GM12865 (cell line): ENCODE results near the gene WDR55.

ENCODE experiments used
- DNase-seq: peaks from one replicate; pipeline ENCODE4 v3.0.0; 2010; ENCODE audit warnings: low read depth
- H3K4me3 ChIP-seq: 2 replicates; pipeline ENCODE4 v1.5.1; 2011; ENCODE audit warnings: mild to moderate bottlenecking, low read depth, low read length, control low read depth
- TF ChIP-seq, protein P1 (sequence below): IDR thresholded peaks from 2 replicates; pipeline ENCODE4 v1.5.1; 2011; ENCODE audit warnings: low read length, control low read depth, low read depth, inconsistent platforms; ENCODE audit not compliant: insufficient read depth; ENCODE audit errors: missing control alignments

The WDR55 gene

DNA sequence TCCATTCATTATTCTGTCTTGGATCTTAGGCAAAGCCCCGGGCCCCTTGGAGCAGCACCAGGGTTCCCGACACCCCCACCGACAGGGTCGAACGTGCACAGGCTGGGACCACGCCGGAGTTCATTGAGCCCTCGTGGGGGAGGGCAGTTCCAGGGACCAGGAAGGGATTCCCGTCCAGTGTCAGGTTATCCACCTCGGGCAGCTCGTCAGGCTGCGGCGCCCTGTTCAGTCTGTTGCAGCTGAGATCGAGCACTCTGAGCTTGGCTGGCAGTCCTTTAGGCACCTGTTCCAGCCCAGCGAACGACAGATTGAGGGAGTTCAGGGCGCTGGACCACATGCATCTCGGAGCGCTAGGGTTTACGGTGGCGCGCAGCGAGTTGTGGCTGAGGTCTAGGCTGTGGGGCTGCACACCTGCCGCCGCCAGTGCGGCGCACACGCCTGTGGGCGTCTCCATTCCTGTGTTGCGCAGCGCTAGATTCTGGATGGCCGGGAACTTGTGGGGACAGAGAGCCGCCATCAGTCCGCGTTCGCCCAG lies 32.8 kb upstream of the WDR55 start:
- TF ChIP-seq, protein P1, sequence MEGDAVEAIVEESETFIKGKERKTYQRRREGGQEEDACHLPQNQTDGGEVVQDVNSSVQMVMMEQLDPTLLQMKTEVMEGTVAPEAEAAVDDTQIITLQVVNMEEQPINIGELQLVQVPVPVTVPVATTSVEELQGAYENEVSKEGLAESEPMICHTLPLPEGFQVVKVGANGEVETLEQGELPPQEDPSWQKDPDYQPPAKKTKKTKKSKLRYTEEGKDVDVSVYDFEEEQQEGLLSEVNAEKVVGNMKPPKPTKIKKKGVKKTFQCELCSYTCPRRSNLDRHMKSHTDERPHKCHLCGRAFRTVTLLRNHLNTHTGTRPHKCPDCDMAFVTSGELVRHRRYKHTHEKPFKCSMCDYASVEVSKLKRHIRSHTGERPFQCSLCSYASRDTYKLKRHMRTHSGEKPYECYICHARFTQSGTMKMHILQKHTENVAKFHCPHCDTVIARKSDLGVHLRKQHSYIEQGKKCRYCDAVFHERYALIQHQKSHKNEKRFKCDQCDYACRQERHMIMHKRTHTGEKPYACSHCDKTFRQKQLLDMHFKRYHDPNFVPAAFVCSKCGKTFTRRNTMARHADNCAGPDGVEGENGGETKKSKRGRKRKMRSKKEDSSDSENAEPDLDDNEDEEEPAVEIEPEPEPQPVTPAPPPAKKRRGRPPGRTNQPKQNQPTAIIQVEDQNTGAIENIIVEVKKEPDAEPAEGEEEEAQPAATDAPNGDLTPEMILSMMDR: no peak
- H3K4me3 ChIP-seq: peak overlapping the region; percentile 48
- DNase-seq: no peak

DNA sequence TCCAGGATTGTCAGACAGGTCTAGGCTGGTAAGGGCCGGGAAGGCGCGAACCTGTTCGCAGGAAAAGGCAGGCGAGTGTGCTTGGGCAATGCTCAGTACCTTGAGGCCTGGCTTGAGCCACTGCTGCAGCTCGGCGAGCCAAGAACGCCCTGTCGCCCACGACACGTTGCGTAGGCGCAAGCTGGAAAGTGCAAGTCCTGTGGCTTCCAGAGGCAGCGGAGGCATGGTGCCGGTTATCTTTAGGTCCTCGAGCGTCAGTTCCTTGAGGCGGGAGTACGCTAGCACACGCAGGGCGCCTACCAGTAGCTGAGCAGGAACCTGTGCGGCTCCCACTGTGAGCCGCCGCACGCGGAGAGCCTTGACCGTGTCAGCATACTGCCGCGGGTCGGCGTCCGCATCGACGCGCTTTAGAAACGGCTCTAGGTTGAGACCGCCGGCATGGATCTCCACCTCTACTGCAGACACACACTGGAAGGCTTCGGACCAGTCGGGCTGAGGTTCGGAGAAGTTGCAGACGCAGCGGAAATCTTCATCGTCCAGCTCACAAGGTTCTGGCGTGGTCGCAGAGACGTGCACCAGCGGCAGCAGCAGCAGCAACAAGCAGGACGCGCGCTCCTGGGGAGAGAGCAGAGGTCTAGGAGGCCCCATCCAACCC lies 32.2 kb upstream of the WDR55 start:
- H3K4me3 ChIP-seq: peak overlapping the region; percentile 48
- TF ChIP-seq, protein P1: no peak
- peak; percentile 69 for DNase-seq

DNA sequence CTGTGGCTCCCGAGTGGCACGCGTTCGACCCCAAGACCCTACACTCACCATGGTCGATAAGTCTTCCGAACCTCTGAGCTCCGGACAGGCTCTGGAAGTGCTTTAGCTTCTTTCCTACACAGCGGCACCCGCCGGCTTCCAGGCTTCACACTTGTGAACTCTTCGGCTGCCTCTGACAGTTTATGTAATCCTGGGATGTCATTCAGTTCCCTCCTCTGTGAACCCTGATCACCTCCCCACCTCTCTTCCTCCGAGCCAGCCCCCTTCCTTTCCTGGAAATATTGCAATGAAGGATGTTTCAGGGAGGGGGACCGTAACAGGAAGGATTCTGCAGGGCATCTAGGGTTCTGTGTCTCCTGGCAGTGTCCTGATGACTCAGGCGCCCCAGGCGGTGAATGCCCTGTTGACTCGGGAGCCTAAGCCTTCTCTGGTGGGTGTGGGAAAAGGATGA lies 31.7 kb upstream of the WDR55 start, which contains the start of gene CD14:
TSS of gene CD14 (minus strand) at position 155 of the 451 bp plus-strand sequence. CDS start at position 51, 104 bp downstream.
- TF ChIP-seq, protein P1: no peak
- peak within 1 kb of the TSS; percentile 48 for H3K4me3 ChIP-seq
- DNase-seq: no peak

DNA sequence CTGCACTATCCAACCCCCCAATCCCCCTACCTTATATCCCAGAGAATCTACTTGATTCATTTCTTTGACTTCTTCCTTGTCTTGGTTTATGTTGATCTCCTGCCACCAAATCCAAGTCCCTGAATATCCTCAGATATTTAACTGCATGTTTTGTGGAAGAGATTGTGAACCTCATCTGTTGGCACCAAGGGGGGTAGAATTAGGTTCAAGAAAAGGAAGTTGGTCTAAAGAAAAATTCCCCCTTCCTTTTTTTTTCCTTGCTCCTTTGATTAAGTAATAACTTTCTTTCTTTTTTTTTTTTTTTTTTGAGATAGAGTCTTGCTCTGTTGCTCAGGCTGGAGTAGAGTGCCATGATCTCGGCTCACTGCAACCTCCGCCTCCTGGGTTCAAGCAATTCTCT lies 31.2 kb upstream of the WDR55 start:
- TF ChIP-seq, protein P1: no peak
- no peak for DNase-seq
- H3K4me3 ChIP-seq: no peak overlapping the region

DNA sequence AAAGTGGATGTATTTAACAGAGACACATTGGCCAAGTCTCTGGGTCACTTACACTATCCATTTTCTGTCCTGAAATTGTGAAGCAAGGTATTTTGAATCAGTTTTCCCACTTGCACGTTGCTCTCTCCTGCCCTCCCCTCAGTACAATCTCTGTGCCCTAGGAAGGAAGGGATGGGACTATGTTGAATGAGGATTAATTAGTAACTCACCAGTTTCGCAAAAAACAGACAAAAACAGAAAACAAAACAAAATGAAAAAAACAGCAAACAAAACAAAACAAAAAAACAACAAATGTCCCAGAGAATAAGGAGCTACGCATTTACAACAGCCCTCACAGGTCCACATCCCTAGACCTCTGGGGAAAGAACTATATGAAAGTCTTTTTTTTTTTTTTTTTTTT lies 30.6 kb upstream of the WDR55 start:
- no peak overlapping the region for H3K4me3 ChIP-seq
- TF ChIP-seq, protein P1: no peak

DNA sequence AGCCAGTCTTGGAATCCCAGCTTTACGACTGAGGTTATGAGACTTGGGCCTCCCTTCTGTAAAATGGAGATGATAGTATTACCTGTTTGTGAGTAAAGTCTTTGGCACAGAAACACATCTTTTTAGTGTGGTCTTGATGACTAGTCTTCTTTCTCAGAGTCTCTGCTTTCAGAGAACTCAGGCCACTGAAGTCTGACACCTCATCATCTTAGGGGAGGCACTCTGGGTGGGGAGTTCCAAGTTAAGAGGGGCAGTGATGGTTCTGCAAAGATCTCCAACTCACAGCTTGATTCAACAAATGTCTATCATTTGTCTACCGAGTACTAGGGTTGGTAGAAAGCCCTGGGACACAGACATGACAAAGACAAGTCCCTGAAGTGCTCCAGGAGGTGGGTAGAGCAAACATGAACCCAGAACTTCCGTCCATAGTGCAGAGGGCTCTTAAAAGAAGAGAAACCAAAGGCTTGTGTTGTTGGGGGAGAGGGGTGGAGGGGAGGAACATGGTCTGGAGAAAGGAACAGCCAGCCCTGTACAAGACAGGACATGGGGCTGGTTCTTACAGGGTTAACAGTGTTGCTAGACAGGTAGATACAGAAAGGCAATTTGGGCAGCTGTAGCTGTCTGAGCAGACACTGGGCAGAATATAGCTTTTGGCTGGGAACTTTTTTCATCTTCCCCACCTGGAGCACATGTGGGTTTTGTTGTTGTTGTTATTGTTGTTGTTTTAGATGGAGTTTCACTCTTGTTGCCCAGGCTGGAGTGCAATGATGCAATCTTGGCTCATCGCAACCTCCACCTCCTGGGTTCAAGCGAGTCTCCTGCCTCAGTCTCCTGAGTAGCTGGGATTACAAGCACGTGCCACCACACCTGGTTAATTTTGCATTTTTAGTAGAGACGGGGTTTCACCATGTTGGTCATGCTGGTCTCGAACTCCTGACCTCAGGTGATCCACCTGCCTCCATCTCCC lies 29.1 kb upstream of the WDR55 start:
- no peak for DNase-seq
- TF ChIP-seq, protein P1: no peak
- no peak overlapping the region for H3K4me3 ChIP-seq

More for the DNA sequence above, 30.6 kb upstream of the WDR55 start:
- DNase-seq: no peak
